Mammary epithelial cell (primary cell): ENCODE results near the gene HSPBP1.

Experiments used
- CTCF ChIP-seq, 2 donors: IDR thresholded peaks in 1 of 2; conservative IDR thresholded peaks in 1 of 2; 2 replicates each; pipeline ENCODE4 v1.5.1; 2011 to 2012; ENCODE audit warnings: inconsistent platforms in 2 of 2, low read length in 2 of 2, mild to moderate bottlenecking in 2 of 2, control low read depth in 1 of 2, low read depth in 1 of 2; ENCODE audit not compliant: insufficient read depth in 1 of 2; ENCODE audit errors: extremely low read depth in 1 of 2
- EZH2 ChIP-seq: IDR thresholded peaks from 2 replicates; pipeline ENCODE4 v1.6.1; 2012; ENCODE audit warnings: low read length, inconsistent platforms, borderline replicate concordance

- no peak for TF ChIP-seq CTCF (conservative IDR thresholded peaks at IDR 0.05 in 1 of 2, IDR thresholded peaks at IDR 0.05 in 1 of 2; ENCODE audit: extremely low read depth in 1 of 2, insufficient read depth in 1 of 2, low read depth in 1 of 2, low read length in 2 of 2)
- no peak for TF ChIP-seq EZH2
Measured at GRCh38 chr19:55252760-55253663, 26.9 kb downstream of the HSPBP1 start.
